ENCODE results near the gene FSTL4.
A peak's percentile ranks its signal among the peaks of the same experiment; 100 is the strongest.

The FSTL4 gene

DNA sequence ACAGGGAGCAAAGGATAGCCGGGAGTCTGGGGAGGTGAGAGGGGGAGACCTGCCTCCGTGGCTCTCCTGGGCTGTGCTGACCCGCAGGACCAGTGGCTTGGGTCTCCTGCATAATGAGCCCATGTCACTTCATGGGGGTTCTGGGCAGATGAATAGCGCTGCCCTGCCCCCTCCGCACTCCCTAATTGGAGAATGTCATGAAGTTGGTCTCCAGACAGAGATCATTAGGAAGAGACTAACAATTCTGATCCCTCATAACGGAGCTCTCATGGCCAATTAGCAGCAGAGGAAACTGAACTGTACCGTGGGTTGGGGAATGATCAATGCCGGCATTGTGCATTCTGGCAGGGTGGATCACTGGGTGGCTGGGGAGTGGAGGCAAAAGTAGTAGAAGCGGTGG lies 186.1 kb downstream of the FSTL4 start:
- DNase-seq: no peak
- in situ Hi-C loops (cut with HindIII; ENCODE audit: low pct_ligation_motif_present, low pct_unique_long_range_greater_than_20kb, low sequenced_read_pairs): no loop called here

DNA sequence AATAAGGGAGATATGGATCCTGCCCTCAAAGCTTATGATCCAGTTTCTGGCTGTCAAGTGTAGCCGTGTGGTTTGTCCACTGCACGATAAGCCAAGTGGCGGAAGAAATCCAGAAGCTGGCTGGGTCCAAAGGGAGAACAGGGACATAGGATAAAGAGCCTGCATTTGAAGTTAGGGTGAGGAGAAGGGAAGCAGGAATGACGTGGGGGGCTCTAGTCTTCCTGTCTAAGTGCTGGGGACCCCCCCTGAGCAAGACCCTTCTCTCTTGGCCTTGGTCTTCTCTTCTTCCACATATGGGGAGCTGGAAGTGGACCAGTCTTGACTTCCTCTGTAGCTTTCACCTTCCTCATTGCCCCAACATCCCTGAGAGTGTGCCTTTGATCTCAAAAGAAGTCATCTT lies 186.6 kb downstream of the FSTL4 start:
- in situ Hi-C loops (cut with HindIII; ENCODE audit: low pct_ligation_motif_present, low pct_unique_long_range_greater_than_20kb, low sequenced_read_pairs): no loop called here

GRCh38 chr5:133425222-133425621 lies 187.1 kb downstream of the FSTL4 start:
- no peak for DNase-seq
- in situ Hi-C loops (cut with HindIII; ENCODE audit: low pct_ligation_motif_present, low pct_unique_long_range_greater_than_20kb, low sequenced_read_pairs): no loop called here

More for the DNA sequence above, 186.6 kb downstream of the FSTL4 start:
- no peak for DNase-seq

DNA sequence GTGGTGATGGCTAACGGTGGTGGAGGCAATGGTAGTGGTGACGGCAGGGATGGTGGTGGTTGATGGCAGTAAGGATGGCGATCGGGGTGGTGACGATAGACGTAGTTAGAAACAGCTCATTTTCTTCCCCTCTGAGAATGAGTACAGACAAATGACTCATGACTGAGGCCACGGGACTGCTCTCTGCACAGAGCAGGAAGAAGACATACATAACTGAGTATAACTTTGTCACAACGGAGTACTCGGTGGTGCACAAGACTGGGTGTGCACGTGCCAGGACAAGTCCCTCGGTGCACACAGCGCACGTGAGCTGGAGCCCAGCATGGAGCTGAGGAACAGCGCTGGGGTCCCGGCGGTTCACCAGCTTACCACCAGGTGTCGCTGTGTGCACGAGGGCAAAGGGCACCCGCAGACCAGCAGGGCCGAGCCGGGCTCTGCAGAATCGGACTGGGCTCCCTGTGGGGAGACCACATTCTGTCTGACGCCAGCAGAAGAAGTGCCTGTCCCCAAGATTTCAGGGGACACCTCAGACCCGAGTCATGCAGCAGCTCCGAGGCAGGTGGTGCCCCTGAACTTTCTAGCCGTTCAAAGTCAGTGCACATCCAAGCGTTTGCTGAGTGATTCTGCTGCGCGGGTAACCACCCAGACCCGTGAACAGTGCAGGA lies 188.6 kb downstream of the FSTL4 start:
- peak; percentile 40 for DNase-seq
- in situ Hi-C loops (cut with HindIII; ENCODE audit: low pct_ligation_motif_present, low pct_unique_long_range_greater_than_20kb, low sequenced_read_pairs): no loop called here

- in situ Hi-C loops (cut with HindIII; ENCODE audit: low pct_ligation_motif_present, low pct_unique_long_range_greater_than_20kb, low sequenced_read_pairs): no loop called here
- no peak for DNase-seq
Measured at GRCh38 chr5:133423011-133423617, 189.2 kb downstream of the FSTL4 start.

DNA sequence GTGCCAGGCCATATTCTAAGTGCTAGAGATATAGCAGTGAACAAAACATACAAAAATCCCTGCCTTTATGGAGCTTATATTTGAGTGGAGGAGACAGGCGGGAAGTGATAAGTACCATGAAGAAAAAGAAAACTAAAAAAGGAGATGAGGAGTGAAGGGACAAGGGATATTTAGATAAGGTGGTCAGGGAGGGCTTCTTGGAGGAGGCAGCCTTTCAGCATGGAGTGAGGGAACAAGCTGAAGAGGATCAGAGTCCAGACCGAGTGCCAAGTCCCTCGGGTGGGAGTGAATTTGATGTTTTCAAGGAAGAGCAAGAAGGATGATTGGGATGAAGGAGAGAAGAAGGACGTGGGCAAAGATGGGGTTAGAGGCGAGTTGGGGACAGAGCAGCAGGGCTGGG lies 190.5 kb downstream of the FSTL4 start:
- no peak for DNase-seq
- in situ Hi-C loops (cut with HindIII; ENCODE audit: low pct_ligation_motif_present, low pct_unique_long_range_greater_than_20kb, low sequenced_read_pairs): no loop called here

- peak; percentile 11 for DNase-seq
- in situ Hi-C loops (cut with HindIII; ENCODE audit: low pct_ligation_motif_present, low pct_unique_long_range_greater_than_20kb, low sequenced_read_pairs): no loop called here
Measured at GRCh38 chr5:133421394-133421793, 190.9 kb downstream of the FSTL4 start.

DNA sequence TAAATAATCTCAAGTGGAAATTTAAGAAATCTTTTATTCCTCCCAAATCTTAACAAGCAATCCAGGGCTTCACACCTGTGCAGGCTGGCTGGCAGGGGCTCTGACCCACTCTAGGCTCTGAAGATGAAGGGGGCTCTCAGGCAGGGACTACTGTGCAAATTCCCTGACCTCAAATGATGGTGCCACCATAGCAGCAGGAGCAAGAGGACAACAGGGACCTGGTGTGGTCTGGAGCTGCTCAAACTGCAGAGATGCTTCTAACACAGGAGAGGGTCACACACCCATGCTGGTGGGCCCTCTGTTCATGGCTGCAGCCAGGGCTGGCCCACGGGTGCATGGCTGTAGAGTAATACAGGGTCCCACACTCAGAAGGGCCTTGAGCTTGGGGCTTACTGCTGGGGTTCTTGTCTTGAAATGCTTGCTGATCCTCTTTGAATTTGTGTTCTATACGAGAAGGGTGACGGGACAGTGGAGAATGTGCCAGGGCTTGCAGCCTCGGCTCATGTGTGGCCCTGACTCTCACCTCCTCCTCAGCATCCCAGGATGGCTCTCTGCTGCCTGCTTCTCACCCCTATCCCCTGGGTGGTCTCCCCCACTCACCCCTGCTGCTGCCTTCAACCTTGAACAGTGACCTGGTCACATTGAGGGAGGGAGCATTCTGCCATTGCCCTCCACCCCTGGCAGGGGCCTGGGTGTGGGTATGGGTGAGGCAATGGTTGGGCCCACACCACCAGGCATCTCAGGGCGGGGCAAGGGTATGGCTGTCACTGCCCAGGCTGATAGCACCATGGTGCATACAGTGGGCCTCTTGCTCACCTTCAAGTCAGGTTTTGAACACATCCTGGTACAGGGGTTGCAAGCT lies 191.7 kb downstream of the FSTL4 start:
- in situ Hi-C loops (cut with HindIII; ENCODE audit: low pct_ligation_motif_present, low pct_unique_long_range_greater_than_20kb, low sequenced_read_pairs): no loop called here
- DNase-seq: no peak

GRCh38 chr5:133415906-133416305 lies 196.4 kb downstream of the FSTL4 start:
- in situ Hi-C loops (cut with HindIII; ENCODE audit: low pct_ligation_motif_present, low pct_unique_long_range_greater_than_20kb, low sequenced_read_pairs): no loop called here
- no peak for DNase-seq

GRCh38 chr5:133415506-133415905 lies 196.8 kb downstream of the FSTL4 start:
- in situ Hi-C loops (cut with HindIII; ENCODE audit: low pct_ligation_motif_present, low pct_unique_long_range_greater_than_20kb, low sequenced_read_pairs): no loop called here
- no peak for DNase-seq

GRCh38 chr5:133412661-133413060 lies 199.7 kb downstream of the FSTL4 start:
- no peak for DNase-seq
- in situ Hi-C loops (cut with HindIII; ENCODE audit: low pct_ligation_motif_present, low pct_unique_long_range_greater_than_20kb, low sequenced_read_pairs): no loop called here

DNA sequence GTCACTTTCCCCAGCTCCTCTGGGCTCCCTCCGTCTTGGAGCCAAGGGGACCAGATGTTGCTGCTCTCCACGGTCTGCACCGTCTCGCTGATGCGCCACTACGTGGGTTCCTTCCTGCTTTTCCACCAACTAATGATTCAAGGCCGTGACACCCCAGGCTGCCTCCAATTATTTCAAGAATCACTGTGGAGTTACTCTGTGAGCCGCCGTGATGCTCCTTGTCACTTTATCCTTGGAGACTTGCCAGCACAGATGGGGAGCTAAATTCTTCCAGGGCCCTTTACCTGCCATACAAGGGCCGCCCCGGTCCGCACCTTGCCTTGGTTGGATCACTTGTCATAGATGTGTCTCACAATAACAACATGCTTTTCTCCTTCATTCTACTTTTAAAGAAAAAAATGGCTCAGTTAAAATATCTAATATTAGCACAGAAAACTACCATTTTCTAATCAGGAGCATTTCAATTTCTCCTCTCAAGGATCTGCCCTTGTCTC lies 202.0 kb downstream of the FSTL4 start:
- in situ Hi-C loops (cut with HindIII; ENCODE audit: low pct_ligation_motif_present, low pct_unique_long_range_greater_than_20kb, low sequenced_read_pairs): no loop called here
- no peak for DNase-seq

- DNase-seq: no peak
Measured at GRCh38 chr5:133409210-133409674, 203.1 kb downstream of the FSTL4 start.

GRCh38 chr5:133408322-133408721 lies 204.0 kb downstream of the FSTL4 start:
- in situ Hi-C loops (cut with HindIII; ENCODE audit: low pct_ligation_motif_present, low pct_unique_long_range_greater_than_20kb, low sequenced_read_pairs): no loop called here

More at GRCh38 chr5:133409210-133409674, 203.1 kb downstream of the FSTL4 start:
- in situ Hi-C loops (cut with HindIII; ENCODE audit: low pct_ligation_motif_present, low pct_unique_long_range_greater_than_20kb, low sequenced_read_pairs): no loop called here

GRCh38 chr5:133406977-133407632 lies 205.2 kb downstream of the FSTL4 start:
- no peak for DNase-seq
- in situ Hi-C loops (cut with HindIII; ENCODE audit: low pct_ligation_motif_present, low pct_unique_long_range_greater_than_20kb, low sequenced_read_pairs): no loop called here

More at GRCh38 chr5:133408322-133408721, 204.0 kb downstream of the FSTL4 start:
- no peak for DNase-seq

GRCh38 chr5:133406208-133406976 lies 205.9 kb downstream of the FSTL4 start:
- in situ Hi-C loops (cut with HindIII; ENCODE audit: low pct_ligation_motif_present, low pct_unique_long_range_greater_than_20kb, low sequenced_read_pairs): no loop called here
- no peak for DNase-seq

GRCh38 chr5:133405275-133406034 lies 206.9 kb downstream of the FSTL4 start:
- no peak for DNase-seq
- in situ Hi-C loops (cut with HindIII; ENCODE audit: low pct_ligation_motif_present, low pct_unique_long_range_greater_than_20kb, low sequenced_read_pairs): no loop called here
